Transverse colon (tissue), 4 donors: ENCODE measurements around the gene GMPPA. TPM values are rescaled to one million over a fixed set of nuclear protein-coding genes. Genes with fewer than 3 reads are reported as not detected.

ENCODE experiments used
- DNase-seq: peaks from one replicate; pipeline ENCODE4 v3.0.0-alpha.2; 2019
- H3K27ac ChIP-seq, 4 donors: fragments of 200-600 bp; sonication (generic); 2 replicates each; pipeline ENCODE4 v1.5.1; 2016 to 2018; ENCODE audit warnings: inconsistent platforms in 4 of 4
- H3K27me3 ChIP-seq: fragments of 200-600 bp; sonication (generic); 2 replicates; pipeline ENCODE4 v1.5.1; 2017; ENCODE audit warnings: inconsistent platforms
- H3K36me3 ChIP-seq, 4 donors: fragments of 200-600 bp; sonication (generic); 2 replicates each; pipeline ENCODE4 v1.5.1; 2017 to 2019; ENCODE audit warnings: inconsistent platforms in 4 of 4
- H3K4me1 ChIP-seq, 4 donors: fragments of 200-600 bp; sonication (generic); 2 replicates each; pipeline ENCODE4 v1.5.1; 2017 to 2020; ENCODE audit warnings: inconsistent platforms in 4 of 4
- H3K4me3 ChIP-seq, 4 donors: fragments of 200-600 bp; sonication (generic); 1 replicate in 1 of 4; 2 replicates in 3 of 4; pipeline versions ENCODE4 v1.5.1 to v1.6.1; 2017 to 2019; ENCODE audit warnings: inconsistent platforms in 4 of 4
- H3K9me3 ChIP-seq, 2 donors: fragments of 200-600 bp; sonication (generic); 2 replicates each; pipeline ENCODE4 v1.5.1; 2017 to 2019; ENCODE audit warnings: inconsistent platforms in 2 of 2
- CTCF ChIP-seq, 5 experiments: fragments of 200-600 bp in 3 of 5; fragments of 450-650 bp in 2 of 5; sonication (generic) in 3 of 5; IDR thresholded peaks; 1 replicate in 2 of 5; 2 replicates in 3 of 5; pipeline ENCODE4 v1.5.1; 2016 to 2017; ENCODE audit warnings: antibody characterized with exemption in 5 of 5, inconsistent platforms in 3 of 5, mild to moderate bottlenecking in 2 of 5, moderate library complexity in 1 of 5
- EP300 ChIP-seq: sonication (generic); formaldehyde crosslinking; IDR thresholded peaks from one replicate; pipeline ENCODE4 v1.6.1; 2017; ENCODE audit warnings: antibody characterized with exemption, low read depth
- POLR2A ChIP-seq: fragments of 450-650 bp; IDR thresholded peaks from one replicate; pipeline ENCODE4 v1.6.1; 2016; ENCODE audit warnings: antibody characterized with exemption, mild to moderate bottlenecking, moderate library complexity
- POLR2AphosphoS5 ChIP-seq, 3 donors: sonication (generic); formaldehyde crosslinking; IDR thresholded peaks; one replicate each; pipeline ENCODE4 v1.6.1; 2016; ENCODE audit warnings: antibody characterized with exemption in 3 of 3
- WGBS, 2 donors: methylation state at CpG; one replicate each; pipeline ENCODE4 v1.1.5; 2018; ENCODE audit warnings: low coverage in 1 of 2; 5-methylcytosine and 5-hydroxymethylcytosine counted together
- in situ Hi-C, 4 donors: fragments of 200-750 bp; cut with MboI; loops; one replicate each; pipeline versions ENCODE4 v1.15.0 to v1.15.1; 2017; ENCODE audit warnings: low sequenced_read_pairs in 3 of 4, low pct_ligation_motif_present in 1 of 4, low pct_unique_long_range_greater_than_20kb in 1 of 4
- intact Hi-C: fragments of 100-400 bp; cut with DNase I; formaldehyde crosslinking; loops from one replicate; pipeline ENCODE4 v1.15.1; 2023; ENCODE audit warnings: low total_unique reads
- total RNA-seq, 4 donors: library from RNA; depleted of rRNA; stranded (reverse); fragments of >200 nt; gene quantifications; one replicate each; pipeline ENCODE4 v1.1.0, GENCODE V29; 2016

The GMPPA gene
- total RNA-seq, 4 donors from 2014 or later, result 25.1 to 41.1 (median 36.4) TPM

- DNase-seq, result no peak
- Histone ChIP-seq H3K9me3 (no peaks in the 10 kb centered on the region), H3K4me3 (no peak overlapping the region), H3K36me3 (no peaks in the 10 kb centered on the region), H3K27ac (no peak overlapping the region), H3K27me3 (peaks cover 78% of the 10 kb centered on the region), H3K4me1 (peaks cover 7 to 16% (median 9%) of the 10 kb centered on the region in 4 donors)
- in situ Hi-C loops, result no loop called here
- intact Hi-C loops, result no loop called here
- 56 to 63% methylated on average over 6 to 10 of the region's 10 CpGs for WGBS, 2 donors
- TF ChIP-seq POLR2AphosphoS5 (IDR thresholded peaks at IDR 0.05) (no peak), EP300 (no peak), POLR2A (no peak), CTCF (IDR thresholded peaks at IDR 0.05) (no peak)
Observed at GRCh38 chr2:219517954-219518778, 19.5 kb downstream of the GMPPA start.

GRCh38 chr2:219519526-219519916 is 20.8 kb downstream of the GMPPA start:
- no peak for TF ChIP-seq CTCF (IDR thresholded peaks at IDR 0.05)
- TF ChIP-seq EP300, result no peak
- TF ChIP-seq POLR2A, result no peak
- TF ChIP-seq POLR2AphosphoS5 (IDR thresholded peaks at IDR 0.05), result no peak
- 89 to 90% methylated on average over 4 to 9 of the region's 9 CpGs for WGBS, 2 donors
- intact Hi-C loops (no loop called here), in situ Hi-C loops (no loop called here)
- Histone ChIP-seq H3K9me3 (no peaks in the 10 kb centered on the region), H3K27ac (no peak overlapping the region), H3K4me1 (peaks cover 8 to 18% (median 11%) of the 10 kb centered on the region in 4 donors), H3K36me3 (no peaks in the 10 kb centered on the region), H3K27me3 (peaks cover 78% of the 10 kb centered on the region), H3K4me3 (no peak overlapping the region)
- DNase-seq, result no peak

GRCh38 chr2:219520079-219520478 is 21.4 kb downstream of the GMPPA start:
- Histone ChIP-seq H3K36me3 (no peaks in the 10 kb centered on the region), H3K9me3 (no peaks in the 10 kb centered on the region), H3K27me3 (peaks cover 78% of the 10 kb centered on the region), H3K4me3 (no peak overlapping the region), H3K27ac (no peak overlapping the region), H3K4me1 (peaks cover 8 to 18% (median 11%) of the 10 kb centered on the region in 4 donors)
- no peak for DNase-seq
- TF ChIP-seq POLR2A (no peak), POLR2AphosphoS5 (IDR thresholded peaks at IDR 0.05) (no peak), CTCF (IDR thresholded peaks at IDR 0.05) (no peak), EP300 (no peak)
- WGBS, 2 donors, result 54 to 71% methylated on average over 2 to 8 of the region's 8 CpGs
- in situ Hi-C loops (loop anchor here in 3 of 4 donors (10.0 kb wide), 2 partner anchors 45 to 115 kb away; no protein-coding TSS in a partner anchor), intact Hi-C loops (no loop called here)

- Histone ChIP-seq H3K4me1 (peaks cover 8 to 18% (median 11%) of the 10 kb centered on the region in 4 donors), H3K4me3 (no peak overlapping the region), H3K27ac (peak overlapping the region in 3 of 4 donors; percentile 70 to 81 (median 73)), H3K36me3 (no peaks in the 10 kb centered on the region), H3K9me3 (no peaks in the 10 kb centered on the region), H3K27me3 (peaks cover 78% of the 10 kb centered on the region)
- 18 to 21% methylated on average over 5 to 12 of the region's 14 CpGs for WGBS, 2 donors
- in situ Hi-C loops (loop anchor here in 3 of 4 donors (10.0 kb wide), 2 partner anchors 46 to 116 kb away; no protein-coding TSS in a partner anchor), intact Hi-C loops (no loop called here)
- peak; percentile 21 for DNase-seq
- TF ChIP-seq EP300, result no peak
- peak; percentile 37 to 57 (median 48) for TF ChIP-seq CTCF (IDR thresholded peaks at IDR 0.05)
Observed at GRCh38 chr2:219521066-219521880, 22.6 kb downstream of the GMPPA start.
